GM18511 (cell line): Measurements from ENCODE around the gene EBF4.
"Not testable (repeated sequence)": the region's sequence is repeated elsewhere in the genome, so short reads cannot be mapped to it uniquely, and the experiment has no call there.

Experiments used
- ATAC-seq: cut with Tn5 transposase; IDR thresholded peaks from one replicate; pipeline ENCODE4 v1.9.1; 2021; ENCODE audit warnings: mild to moderate bottlenecking, moderate library complexity; ENCODE audit not compliant: unreplicated experiment

The EBF4 gene

DNA sequence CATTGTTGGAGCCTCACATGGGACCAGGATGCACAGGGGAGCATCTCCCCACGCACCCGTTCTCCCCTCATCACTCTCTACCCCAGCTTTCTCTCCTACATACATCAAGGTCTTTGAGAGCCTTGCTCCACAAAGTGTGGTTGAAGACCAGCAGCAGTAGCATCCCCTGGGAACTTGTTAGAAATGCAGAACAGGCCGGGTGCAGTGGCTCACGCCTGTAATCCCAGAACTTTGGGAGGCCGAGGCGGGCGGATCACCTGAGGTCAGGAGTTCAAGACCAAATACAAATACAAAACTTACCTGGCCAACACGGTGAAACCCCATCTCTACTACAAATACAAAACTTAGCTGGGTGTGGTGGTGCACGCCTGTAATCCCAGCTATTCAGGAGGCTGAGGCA, 115.3 kb downstream of the EBF4 start:
- ATAC-seq: not testable (repeated sequence)

DNA sequence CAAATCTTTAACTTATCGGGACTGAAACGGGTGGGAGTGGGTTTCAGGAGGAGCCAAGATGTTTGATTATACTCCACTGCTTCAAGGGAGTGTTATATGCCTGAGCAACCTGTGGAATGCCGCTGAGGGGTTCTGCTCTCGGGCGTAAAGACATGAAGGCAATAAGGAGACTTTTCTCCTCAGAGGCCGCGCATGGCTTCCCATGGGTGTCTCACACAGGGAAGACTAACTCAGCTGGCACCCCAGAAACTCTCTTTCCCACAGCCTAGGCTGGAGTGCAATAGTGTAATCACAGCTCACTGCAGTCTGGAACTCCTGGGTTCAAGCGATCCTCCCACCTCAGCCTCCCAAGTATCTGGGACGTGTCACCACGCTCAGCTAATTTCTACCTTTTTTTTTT, 117.1 kb downstream of the EBF4 start:
- ATAC-seq: no peak
